ENCODE measurements around the gene HIVEP3.

Gene HIVEP3

DNA sequence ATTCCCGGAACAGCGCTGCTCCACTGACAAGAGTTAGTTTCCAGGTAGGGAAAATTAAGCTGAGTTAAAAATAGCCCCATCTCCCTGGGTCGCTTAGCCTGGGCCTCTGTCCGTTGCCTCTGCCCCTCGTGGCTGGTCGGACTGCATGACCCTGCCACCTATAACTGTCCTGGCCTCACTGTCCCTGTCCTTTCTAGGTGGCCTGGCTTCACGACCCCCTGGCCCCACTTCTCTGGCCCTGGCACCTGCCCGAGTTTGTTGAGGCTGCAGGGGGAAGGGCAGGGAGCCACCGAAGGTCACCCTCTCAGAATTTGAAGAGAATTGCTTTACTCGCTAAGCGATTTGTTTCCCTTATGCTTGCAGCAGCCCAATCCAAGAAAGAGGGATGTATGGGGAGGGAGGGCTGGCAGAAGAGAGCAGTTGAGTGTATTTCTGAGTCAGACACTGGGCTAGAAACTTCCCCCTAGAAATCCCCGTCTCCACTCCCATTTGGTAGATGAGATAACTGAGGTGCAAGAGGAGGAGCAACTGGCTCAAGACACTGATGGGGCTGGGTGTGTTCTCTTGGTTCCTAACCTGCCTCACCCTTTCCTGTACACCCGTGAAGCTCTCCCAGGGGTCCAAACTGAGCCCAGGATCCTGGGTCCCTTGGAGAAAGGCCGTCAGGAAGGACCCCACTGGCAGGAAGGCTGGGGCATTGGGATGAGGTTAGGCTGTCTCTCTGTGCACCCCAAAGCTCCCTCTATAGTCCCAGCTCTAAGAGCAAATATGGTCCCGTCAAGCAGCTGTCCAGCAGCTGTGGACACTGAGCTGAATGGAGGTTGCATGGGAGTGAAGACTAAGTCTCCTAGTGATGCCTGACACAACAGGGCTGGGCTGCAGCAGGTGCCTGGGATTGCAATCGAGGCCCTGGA is 431.3 kb downstream of the HIVEP3 start:
- no peak for DNase-seq

DNA sequence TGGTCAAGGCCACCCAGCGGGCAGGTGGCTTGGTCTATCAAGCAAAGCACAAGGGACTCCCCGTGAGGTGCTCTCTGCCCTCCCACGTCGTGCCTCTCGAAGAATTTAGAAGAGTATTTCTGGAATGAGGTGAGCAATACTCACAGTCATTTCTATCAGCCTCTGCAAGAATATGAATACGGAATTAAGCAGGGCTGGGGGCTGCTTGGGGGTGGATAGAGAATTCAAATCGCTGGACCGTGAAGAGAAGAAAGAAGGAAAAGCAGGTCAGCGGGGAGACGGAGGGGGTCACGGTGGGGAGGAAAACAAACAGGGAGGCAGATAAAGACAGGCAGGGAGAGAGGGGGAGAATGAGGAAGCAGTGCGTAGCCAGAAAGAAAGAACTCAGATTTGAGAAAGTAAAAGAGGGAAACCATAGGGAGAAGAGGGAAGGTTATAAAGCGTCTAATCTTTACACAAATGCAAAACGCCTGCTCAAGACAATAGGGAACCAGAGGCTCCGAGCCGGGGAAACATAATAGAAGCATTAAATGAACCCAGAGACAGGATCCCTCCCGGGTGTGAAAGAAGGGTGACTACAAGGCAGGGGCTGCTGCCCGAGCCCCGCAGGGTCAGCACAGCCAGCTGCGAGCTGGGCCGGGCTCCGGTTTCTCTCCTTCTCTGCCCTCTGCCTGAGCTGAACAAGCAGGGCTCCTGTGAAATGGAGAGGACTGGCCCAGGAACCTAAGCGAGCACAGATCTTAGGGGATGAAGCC is 432.2 kb downstream of the HIVEP3 start:
- DNase-seq: no peak

DNA sequence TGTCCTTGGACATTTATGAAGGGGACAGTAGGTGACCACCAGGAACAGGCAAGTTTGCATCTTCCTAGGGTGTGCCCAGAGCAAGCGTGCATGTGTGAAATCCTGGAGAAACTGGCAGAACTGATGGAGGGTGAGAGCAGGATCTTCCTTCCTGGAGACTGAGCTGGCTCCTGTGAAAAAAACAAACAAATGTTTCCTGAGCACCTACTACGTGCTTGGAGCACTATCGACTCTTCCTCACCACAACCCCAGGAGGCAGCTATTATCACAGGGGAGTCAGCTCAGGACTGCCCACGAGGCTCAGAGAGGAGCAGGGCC is 432.7 kb downstream of the HIVEP3 start:
- no peak for DNase-seq

DNA sequence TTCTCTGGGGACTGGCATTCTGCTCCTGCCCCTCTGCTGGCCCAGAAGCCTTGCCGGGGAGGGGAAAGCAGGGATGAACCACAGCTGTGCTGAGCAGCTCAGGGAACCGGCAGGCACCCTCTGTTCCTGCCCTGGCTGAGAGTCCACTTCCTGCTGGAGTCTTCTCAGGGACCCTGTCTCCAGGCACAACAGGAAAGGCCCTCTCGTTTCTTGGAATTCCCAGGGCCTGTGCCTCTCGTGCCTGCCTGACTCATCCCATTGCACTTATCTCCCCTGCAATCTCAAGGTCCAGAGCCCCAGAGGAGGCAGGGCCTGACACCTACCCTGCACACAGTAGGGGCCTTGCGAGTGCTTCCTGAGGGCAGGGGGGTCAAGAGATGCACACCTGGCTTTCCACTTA is 433.1 kb downstream of the HIVEP3 start:
- DNase-seq: no peak

DNA sequence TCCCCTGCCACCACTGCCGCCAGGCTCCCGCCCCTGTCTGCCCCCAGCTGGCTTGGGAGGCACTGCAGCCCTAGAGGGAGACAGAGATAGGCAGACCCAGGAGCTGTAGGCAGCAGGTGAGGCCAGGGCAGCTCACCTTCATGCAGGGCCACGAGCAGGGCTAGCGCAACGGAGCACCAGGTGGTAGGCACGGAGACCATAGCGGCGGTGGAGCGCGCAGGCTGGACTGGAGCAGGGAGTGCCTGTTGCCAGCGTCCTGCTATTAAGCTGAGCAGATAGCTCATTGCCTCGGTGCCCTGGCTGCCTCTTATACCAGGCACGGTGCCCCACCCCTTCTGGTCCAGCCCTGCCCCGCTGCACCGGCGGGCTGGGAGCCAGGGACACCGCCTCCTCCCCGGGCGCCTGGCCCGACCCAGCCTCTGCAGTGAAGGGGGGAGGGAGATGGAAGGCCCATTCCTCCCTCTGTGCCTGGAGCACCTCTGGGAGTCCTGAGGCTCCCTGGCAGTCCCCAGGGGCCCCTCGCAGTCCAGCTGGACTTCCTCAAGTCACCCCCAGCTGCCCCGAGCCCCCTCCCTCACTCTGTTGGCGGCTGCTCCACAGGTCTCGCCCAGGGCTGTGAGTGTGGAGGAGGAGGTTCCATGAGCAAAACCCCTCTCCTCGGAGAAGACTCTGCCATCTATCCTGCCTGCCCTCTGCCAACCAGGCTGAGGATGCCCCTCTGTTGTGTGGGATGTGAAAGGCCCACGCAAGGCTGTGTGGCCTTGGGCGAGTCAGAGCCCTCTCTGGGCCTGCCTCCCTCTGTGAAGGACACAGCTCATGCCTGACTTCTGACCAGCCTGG is 434.1 kb downstream of the HIVEP3 start, which contains the start of gene EDN2:
Gene EDN2 (minus strand): TSS at position 282 of the 840 bp plus-strand sequence. CDS start 82 bp downstream, at position 200.
- DNase-seq: no peak

DNA sequence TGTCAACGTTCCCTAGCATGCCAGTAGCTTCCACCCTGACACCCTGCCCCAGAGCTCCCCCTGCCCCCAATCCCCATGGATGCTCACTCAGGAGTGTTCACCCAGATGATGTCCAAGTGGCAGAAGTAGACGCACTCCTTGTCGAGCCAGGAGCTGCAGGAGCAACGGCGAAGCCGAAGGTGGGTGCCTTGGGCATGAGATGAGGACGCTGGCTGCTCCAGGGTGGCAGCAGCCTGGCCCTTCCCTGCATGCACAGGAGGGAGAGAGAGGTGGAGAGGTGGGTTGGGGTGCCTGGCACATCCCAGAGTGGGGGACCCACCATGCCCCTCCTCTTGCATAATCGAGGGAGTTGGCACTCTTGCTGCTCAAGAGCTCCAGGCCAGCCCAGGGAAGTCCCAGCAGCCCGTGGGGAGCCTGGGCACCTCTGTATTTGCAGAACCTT is 434.7 kb downstream of the HIVEP3 start:
- no peak for DNase-seq

DNA sequence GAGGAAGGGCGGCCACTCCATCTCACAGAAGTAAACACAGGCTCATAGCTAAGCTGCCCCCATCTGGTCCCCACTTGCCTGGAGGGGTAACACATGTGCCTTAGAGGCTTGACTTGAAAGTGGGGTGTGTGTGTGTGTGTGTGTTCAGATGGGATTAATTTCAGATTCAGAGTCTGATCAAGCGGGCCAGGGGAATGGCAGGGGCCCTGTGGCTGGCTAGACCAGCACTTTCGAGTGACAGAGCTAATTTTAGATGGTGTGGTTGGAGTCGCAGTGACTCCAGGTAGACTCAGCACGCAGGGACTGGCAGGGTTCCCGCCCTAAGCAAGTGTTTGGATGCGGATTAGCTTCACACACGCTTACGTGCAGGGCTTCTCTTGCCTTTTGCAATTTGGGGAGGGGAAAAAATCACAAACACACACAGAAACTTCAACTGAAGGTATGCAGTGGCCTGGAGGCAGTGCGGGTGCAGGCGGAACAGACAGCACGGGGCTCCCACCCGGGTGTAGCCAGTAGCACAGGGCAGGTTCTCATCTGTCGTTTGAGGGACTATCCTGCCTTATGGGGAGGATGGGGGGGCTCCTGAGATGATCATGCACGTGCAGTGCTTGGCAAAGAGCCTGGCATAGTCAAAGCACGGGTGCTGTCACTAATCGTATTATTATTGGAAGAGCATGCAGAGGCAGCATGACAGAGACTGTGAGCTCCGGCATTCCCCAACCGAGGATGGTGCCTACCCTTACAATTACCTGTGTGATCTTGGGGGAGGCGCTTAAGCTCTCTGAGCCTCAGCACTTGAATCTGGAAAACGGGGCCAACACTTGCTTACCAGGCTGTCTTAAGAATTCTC is 435.5 kb downstream of the HIVEP3 start:
- DNase-seq: no peak

DNA sequence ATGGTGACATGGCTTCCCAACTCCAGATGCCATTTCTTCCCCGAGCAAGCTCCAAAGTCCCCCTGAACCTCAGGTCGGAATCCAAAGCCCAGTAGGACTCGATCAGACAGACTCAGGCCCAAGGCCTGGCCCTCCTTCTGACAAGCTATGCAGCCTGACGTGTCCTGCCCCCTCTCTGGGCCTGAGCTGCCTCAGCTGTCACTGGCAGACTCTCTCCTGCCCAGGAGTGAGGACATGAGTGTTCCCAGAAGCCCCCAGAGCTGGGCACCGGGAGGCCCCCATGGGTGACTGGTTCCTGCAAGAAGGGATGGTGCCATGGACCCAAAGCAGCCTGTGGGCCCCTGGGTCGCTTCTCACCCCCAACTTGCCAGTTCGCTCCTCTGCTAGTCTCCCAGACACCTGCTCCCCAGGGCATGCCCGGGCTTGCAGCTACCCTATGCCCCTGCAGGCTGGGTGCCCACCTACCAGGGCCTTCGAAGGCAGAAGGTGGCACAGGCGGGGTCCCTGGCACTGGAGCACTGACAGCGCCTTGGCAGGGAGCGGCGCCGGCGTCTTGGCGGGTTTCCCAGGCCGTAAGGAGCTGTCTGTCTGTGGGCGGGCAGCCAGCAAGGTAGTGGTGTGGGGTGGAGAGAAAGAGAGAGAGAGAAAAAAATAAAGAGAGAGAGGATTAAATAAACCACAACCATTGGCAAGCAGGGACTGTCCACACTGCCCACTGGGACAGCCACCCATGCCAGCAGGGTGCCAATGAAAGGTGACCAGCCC is 436.5 kb downstream of the HIVEP3 start:
- no peak for DNase-seq

DNA sequence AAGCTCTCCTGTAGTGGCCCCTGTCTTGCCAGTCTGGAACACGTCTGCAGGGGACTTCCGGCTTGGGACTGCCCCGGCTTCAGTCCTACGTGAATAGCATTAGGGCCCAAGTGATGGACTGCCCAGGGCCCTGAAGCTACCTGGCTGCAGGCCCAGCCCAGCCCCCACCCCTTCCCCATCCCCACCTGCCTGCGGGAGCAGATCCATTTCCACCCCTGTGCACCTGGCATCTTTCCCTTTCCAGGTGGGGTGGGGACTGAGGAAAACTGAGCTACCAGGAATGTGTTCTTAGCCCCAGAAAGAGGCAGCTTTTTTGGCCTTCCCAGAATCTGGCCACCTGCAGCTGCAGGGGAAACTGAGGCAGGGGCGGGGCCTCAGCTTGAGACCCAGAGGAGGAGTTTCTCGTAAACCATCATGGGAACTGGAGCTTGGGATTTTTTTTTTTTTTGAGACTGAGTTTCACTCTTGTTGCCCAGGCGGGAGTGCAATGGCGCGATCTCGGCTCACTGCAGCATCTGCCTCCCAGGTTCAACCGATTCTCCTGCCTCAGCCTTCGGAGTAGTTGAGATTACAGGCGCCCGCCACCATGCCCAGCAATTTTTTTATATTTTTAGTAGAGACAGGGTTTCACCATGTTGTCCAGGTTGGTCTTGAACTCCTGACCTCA is 437.5 kb downstream of the HIVEP3 start:
- DNase-seq: no peak

DNA sequence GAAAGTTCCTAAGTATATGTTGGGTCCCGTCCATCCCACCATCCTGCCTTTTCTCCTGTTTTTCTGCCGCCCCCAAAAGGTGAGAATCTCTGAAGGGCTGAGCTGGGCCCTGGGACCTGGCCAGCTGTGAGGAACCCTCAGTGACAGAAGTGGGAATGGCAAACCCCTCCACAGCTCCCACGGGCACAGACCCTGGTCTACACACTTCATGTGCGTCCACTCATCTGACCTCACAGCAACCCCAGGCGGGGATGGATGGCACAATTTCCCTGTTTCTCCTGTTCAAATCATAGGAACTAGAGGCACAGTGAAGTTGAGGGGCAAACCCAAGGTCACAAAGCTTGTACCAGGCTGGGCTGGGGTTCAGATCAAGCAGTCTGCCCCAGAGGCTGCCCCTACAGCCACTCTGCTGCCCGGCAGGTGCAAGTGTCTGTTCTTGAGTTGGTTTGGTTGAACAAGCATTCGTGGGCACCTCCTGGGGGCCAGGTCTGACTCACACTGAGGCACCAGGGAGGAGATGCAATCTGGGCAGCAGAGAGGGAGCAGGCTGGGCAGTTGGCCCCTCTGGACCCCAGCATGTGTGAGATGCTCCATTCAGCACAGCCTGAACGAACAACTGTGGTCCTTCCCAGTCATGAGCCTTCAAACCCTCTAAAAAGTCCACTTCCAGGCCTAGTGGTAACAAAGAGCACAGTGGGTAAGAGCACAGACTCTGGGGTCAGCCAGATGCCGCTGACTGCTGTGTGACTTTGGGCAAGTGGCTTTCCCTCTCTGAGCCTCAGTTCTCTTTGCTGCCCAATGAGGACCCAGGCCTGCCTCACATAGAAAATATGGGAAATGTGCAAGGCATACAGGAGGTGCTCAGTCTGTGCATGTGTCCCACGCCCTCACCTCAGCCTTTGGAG is 438.3 kb downstream of the HIVEP3 start:
- DNase-seq: no peak

DNA sequence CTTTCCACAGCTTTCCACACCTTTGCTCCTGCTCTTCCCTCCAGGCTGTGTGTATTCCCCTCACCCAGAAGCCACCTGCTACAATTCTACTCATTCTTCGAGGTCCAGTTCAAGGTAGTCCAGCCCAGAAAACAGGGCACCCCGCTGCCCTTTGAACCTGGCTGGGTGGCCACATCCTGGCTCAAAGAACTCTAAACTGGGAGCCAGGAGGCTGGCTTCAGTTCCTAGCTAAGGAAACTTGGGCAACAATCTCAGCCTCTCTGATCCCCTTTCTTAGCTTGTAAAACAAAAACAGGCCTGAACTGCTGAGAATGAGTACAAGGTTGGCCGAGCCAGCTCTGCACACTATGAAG is 438.9 kb downstream of the HIVEP3 start:
- no peak for DNase-seq

DNA sequence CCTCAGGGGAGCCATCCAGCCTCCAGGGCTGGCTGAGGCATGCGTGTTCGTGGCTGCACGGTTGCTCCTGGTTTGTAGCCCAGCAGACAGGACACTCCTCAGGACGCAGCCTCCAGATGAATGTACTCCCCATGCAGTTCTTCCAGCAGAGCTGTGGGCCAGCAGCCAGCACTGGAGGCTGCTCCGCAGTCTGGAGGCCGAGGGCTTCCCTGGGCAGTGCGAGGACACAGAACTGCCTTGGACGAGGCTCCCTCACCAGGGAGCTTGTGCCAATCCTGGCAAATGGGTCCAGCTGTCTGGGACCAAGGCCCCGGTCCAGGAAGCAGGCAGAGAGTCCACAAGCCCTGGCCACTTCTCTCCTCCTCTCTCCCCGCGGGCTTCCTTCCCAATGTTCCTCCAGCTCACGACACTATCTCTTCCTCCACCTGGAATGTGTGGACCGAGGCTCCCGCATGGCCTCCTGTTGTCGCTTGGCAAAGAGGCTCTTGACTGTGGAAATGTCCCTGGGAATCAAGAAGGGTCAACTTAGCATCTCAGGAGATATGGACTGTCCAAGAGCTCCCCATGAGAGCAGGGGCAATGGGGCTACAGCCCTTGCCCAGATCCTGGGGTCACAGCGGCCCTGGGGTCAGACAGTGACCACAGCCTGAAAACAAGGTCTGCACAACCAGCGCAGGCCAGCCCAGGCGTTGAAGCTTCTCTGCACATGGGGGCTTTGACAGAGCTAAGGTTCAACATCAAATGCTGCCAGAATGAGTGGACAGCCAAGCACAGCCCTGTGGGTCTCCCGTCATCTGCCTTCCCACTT is 439.5 kb downstream of the HIVEP3 start:
- DNase-seq: no peak

DNA sequence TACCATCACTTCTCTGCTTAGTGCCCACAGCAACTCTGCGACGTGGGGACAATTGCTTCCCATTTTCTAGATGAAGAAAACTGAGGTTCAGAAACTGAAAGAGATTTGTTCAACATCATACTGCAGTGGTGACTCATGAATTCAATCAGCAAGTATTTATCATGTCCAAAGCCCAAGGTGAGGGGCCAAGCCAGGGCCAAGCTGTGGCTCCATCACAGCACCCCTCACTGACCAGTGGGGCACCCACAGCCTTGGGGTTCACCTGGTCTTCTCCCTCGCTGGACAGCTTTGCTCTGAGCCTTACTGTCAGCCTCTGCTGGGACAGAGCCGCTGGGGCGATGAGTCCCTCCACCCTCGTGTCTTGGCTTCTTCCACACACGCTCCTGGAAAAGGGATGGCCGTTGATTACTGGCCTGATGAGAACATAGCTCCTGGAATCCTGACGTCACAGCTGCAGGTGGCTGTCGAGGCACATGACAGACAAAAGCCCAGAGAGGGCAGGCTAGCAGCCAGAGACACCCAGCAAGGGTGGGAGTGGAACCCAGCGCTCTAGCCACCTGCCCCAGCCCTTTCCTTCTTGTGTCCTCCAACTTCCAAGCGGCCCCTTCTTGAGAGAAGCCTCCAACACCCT is 440.5 kb downstream of the HIVEP3 start:
- DNase-seq: no peak

DNA sequence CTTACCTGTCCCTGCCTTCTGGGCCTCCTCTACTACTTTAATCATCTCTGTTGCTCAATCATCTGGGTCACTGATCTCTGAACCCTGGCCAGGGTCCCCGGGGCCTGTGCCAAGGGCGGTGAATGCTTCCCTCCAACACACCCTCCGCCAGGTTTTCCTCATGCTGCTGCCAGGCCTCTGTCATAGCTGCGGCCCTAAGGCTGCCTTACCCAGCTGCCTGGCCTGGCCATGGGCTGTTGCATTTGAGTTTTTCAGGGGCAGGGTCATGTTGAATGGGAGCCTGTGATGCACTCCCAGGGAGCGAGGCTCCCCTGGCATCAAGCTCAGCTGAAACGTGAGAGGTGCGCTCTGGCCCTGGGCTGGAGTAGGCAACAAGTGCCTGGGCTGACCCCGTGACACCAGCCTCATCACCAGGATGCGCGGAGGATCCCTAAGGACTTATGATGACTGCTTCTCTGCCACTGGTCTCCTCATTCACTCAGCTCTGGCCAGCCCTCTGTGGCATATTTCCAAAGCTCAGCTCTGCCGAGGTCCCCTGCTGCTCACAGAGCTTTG is 441.8 kb downstream of the HIVEP3 start:
- no peak for DNase-seq

DNA sequence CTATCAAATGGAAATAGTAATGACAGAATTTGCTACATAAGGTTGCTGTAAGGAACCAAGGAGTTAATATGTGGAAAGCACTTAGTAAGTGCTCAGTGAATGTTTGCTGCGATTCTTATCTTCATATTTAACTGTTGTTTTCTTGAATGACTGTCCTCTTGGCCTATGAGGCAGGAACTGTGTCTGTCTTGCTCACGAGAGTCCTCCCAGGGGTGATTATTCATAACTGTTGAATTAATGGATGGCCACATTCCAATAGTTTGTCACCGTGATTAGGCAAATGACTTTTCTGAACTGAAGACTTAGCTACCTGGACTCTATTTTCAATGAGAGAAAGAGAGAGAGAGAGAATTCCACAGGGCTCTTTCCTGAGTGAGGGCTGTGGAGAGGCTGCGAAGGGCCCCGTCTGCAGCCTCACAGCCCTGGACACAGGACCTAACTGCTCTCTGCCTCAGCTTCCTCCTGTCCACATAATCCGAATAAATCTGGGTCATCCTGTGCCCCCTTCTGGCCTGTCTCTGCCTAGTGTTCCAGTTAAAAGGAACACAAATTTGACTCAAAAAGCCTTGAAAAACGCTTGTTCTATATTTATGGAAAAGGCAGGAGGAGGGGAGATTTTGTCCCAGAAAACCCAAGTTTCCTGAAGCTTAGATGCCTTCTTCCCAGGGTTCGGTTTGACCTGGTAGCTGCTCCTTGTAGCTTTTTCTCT is 442.7 kb downstream of the HIVEP3 start:
- no peak for DNase-seq

DNA sequence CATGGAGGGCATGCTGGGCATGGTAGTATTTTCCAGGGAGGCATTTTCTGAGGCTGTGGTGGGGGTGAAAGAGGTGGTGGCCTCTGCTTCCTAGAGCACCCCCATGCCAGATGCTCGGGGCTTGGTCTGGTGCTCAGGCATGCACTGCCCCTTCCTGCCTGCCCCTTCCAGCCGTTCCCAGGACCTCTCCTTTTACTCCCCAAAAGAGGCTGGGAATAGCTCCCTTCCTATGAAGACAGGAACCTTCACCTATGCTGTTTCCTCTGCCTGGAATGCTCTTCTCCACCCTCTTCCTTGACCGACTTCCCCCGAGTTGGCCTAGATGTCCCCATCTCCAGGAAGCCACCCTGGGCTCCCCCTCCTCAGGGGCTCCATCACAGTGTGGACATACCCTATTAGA is 443.4 kb downstream of the HIVEP3 start:
- no peak for DNase-seq

DNA sequence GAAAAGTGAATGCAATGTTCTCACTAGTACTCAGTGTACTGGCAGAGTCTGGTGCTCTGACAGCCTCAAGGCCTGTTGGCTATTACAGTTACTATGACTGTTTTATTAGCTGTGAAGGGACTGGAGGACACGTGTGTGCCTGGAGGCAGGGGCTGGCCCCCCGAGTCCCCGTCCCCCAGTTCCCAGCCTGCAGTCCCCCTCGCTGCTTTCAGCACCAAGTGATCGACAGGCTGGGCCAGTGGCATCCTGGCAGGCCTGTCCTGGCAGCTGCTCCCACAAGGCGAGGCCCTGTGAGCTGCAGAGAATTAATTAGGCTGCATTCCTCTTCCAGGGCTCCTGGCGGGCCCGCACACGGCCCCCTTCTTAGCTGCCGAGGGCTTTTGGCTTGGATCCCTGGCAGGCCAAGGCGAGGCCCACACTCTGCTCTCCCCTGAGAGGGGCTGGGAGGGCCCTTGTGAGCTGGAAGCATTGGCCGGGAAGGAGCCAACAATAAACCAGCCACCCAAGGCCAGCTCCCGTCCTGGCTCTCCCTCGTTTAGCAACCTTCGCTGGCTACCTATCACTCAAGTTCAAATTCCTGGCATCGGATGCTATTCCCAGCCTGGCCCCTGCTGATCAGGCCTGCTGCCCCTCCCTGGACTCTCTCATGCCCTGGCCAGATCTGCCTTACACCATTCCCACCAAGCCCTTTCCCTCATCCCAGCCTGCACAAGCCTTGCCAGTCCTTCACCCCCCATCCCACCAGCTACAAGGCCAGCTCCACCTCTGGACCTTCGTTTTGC is 444.0 kb downstream of the HIVEP3 start:
- DNase-seq: no peak

Measured in activated T-cell treated with anti-CD3 and anti-CD28 coated beads, Interleukin-2, amount 50 U/mL, for 1 hour (primary cell).